AG09309 (cell line): ENCODE measurements around the gene C3orf33.
"Not testable (repeated sequence)": the region's sequence is repeated elsewhere in the genome, so short reads cannot be mapped to it uniquely, and the experiment has no call there.

ENCODE experiments used
- DNase-seq: peaks from one replicate; pipeline ENCODE4 v3.0.0-alpha.2; 2010; ENCODE audit warnings: low read depth
- H3K4me3 ChIP-seq: 2 replicates; pipeline ENCODE4 v1.5.1; 2011; ENCODE audit warnings: mild to moderate bottlenecking, low read depth, low read length, moderate library complexity; ENCODE audit not compliant: control insufficient read depth
- TF ChIP-seq, protein P1 (sequence below): IDR thresholded peaks from 2 replicates; pipeline ENCODE4 v1.5.1; 2011; ENCODE audit warnings: mild to moderate bottlenecking, low read depth, low read length, inconsistent platforms; ENCODE audit not compliant: insufficient read depth, control insufficient read depth; ENCODE audit errors: missing control alignments

The C3orf33 gene, protein sequence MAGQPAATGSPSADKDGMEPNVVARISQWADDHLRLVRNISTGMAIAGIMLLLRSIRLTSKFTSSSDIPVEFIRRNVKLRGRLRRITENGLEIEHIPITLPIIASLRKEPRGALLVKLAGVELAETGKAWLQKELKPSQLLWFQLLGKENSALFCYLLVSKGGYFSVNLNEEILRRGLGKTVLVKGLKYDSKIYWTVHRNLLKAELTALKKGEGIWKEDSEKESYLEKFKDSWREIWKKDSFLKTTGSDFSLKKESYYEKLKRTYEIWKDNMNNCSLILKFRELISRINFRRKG

GRCh38 chr3:155805802-155806618 lies at the start of gene C3orf33:
Gene C3orf33 (minus strand): TSS chr3:155806278. CDS start chr3:155806252, 26 bp downstream.
- TF ChIP-seq, protein P1, sequence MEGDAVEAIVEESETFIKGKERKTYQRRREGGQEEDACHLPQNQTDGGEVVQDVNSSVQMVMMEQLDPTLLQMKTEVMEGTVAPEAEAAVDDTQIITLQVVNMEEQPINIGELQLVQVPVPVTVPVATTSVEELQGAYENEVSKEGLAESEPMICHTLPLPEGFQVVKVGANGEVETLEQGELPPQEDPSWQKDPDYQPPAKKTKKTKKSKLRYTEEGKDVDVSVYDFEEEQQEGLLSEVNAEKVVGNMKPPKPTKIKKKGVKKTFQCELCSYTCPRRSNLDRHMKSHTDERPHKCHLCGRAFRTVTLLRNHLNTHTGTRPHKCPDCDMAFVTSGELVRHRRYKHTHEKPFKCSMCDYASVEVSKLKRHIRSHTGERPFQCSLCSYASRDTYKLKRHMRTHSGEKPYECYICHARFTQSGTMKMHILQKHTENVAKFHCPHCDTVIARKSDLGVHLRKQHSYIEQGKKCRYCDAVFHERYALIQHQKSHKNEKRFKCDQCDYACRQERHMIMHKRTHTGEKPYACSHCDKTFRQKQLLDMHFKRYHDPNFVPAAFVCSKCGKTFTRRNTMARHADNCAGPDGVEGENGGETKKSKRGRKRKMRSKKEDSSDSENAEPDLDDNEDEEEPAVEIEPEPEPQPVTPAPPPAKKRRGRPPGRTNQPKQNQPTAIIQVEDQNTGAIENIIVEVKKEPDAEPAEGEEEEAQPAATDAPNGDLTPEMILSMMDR: peak; percentile 68
- no peak for DNase-seq
- peak within 1 kb of the TSS; percentile 64 for H3K4me3 ChIP-seq

DNA sequence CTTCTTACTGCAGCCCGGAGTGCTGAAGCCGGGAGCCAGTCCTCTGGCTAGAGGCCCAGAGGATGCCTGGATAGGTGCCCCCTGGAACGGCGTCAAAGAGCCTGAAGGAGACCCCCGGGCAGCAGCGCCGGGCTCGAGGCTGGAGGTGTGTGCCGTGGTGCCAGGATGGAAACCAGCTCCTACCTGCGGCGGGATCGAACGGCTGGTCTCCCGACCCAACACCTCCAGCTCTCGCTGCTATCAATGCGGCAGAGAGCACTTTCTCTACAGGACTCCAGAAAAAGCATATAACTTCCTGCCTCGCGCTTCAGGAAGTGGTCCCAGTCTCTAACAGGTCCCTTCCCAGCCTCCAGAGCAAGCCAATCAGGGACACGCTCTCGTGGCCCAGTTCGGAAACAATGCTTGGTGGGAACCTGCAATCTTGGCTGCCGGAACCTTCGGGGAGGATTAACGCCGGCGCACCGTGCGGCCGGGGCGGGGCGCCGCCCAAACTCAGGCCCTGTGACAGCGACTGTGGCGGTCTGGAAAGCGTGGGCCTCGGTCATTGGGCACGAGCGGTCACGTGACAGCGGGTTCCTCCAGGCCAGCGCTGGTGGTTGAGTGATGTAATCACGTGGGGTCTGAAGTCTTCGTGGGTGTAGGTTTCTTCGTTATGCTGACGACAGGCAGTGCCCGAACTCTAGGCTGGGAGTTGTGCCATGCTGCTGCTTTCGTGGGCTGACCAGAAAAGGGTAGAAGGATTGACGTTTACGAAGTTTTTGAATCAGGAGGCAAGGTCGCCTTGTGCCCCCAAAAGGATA lies 48.3 kb upstream of the C3orf33 start, which contains the start of gene SLC33A1:
SLC33A1 (minus strand) TSS at position 287 of the 800 bp plus-strand sequence. CDS start 430 bp downstream, outside the sequence.
- H3K4me3 ChIP-seq: peak within 1 kb of the TSS; percentile 77
- peak; percentile 98 for DNase-seq
- TF ChIP-seq, protein P1: no peak

DNA sequence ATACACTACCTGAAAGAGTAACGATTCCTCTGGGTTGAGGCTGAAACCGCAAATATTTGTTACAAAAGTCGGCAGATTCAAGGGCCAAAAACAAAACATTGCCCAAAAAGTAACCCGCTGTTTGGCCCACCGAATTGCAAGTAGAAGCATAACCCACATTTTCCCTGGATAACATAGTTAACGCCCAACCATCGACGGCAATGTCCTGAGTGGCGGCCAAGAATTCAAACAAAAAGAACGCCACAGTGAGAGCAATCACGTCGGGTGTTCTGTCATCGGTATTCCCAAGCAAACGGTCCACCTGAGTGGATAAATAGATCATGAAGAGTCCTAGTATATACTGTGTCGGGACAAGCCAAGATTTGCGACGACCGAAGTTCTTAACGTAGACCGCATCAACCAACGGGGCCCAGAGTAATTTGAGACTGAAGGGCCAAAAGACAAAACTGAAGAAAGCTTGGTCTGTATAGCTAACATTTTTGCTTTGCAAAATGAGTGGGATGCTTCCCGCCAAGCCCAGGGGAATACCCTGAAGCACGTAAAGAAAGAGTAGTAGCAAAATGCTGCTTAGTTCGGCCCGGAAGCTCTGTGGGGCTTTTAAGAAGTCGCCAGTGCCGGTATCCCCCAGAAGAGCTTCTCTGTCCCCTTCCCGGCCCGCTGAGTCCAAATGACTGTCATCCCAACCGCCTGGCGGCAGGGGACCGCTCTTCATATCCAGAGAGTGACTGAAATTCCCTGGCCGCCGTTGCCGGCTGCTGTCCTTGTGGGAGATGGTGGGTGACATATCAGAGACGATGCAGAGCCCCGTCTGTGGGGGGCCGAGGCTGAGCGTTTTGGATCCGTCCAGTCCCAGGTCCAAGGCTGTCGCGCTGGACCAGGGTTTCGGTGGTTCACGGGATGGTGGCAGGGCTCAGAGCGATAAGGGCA lies 47.4 kb upstream of the C3orf33 start:
- DNase-seq: no peak
- peak overlapping the region; percentile 77 for H3K4me3 ChIP-seq
- TF ChIP-seq, protein P1: no peak

DNA sequence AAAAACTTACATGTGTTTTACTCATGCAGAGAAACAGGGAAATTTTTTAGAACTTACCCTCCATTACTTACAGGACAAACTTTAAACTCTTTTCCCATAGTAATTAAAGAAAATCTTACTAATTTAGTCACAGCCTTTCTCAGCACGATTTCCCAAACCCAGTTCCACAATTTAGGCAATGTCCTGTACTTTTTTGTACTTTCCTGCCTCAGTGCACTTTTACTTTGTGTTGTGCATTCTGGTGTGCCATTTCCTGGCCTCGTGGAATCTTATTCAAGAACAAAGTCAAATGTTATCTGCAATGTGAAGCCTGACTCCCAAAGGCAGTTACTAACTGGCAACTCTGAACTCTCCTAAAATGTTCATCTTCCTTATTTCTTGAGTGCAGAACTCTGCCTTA lies 46.3 kb upstream of the C3orf33 start:
- TF ChIP-seq, protein P1: no peak
- H3K4me3 ChIP-seq: peak overlapping the region; percentile 77
- DNase-seq: no peak

DNA sequence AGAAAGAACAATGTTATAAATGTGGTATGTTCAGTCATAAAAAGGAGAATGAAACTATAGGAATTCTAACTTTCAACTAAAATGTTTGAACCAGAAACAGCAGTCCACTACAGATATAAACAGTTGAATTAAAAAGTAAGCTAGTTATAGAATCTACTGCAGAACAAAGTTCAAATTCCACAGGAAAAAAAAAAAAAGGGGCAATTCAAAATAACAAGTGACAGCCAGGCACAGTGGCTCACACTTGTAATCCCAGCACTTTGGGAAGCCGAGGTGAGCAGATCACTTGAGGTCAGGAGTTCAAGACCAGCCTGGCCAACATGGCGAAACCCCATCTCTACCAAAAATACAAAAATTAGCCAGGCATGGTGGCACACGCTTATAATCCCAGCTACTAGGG lies 43.3 kb upstream of the C3orf33 start:
- H3K4me3 ChIP-seq, DNase-seq: not testable (repeated sequence)

GRCh38 chr3:155847993-155848392 lies 41.9 kb upstream of the C3orf33 start:
- TF ChIP-seq, protein P1: no peak
- no peak overlapping the region for H3K4me3 ChIP-seq

More at GRCh38 chr3:155847993-155848392, 41.9 kb upstream of the C3orf33 start:
- no peak for DNase-seq
